ENCODE data around the gene EPB41L4B.
"Not testable (repeated sequence)": the region's sequence is repeated elsewhere in the genome, so short reads cannot be mapped to it uniquely, and the experiment has no call there.

EPB41L4B gene

GRCh38 chr9:109126671-109127070 is 194.2 kb downstream of the EPB41L4B start:
- in situ Hi-C loops (cut with MboI; ENCODE audit: low sequenced_read_pairs), result not testable (repeated sequence)

GRCh38 chr9:109124121-109124520 is 196.7 kb downstream of the EPB41L4B start:
- in situ Hi-C loops (cut with MboI; ENCODE audit: low sequenced_read_pairs), result no loop called here

GRCh38 chr9:109122726-109123621 is 197.9 kb downstream of the EPB41L4B start:
- in situ Hi-C loops (cut with MboI; ENCODE audit: low sequenced_read_pairs), result no loop called here
